GM13977 (cell line): ENCODE measurements around the gene FBLN2.

Source experiments
- DNase-seq: peaks from one replicate; pipeline ENCODE4 v3.0.0; 2012; ENCODE audit warnings: low spot score
- in situ Hi-C: fragments of 300-500 bp; cut with MboI; formaldehyde crosslinking; loops from one replicate; pipeline ENCODE4 v1.12.0; 2022; ENCODE audit warnings: low sequenced_read_pairs, low pct_unique_long_range_greater_than_20kb, mixed read lengths, inconsistent platforms; ENCODE audit not compliant: unreplicated experiment
- TF ChIP-seq, protein P1 (sequence below): IDR thresholded peaks from 2 replicates; pipeline ENCODE4 v1.5.1; 2012; ENCODE audit warnings: mild to moderate bottlenecking, control low read depth; ENCODE audit not compliant: insufficient read depth; ENCODE audit errors: extremely low read depth, missing control alignments

The FBLN2 gene

DNA sequence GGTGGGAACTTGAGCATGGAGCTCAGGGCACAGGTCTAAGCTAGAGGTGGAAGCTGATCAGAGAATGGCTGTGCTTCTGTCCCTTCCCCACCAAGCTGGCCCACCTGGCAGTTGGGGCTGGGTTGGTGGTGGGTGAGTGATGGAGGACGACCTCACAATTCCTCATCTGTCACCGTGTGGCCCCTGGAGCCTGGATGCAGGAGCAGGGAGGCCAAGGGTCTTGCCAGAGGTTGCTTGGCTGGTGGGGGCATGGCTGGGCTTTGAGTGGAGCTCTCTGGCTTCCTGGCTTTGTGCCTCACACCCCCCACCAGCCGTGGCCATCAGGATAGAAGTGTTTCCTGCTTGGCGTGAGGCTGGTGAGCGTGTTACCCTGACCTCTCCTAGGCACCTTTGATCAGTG, 36.0 kb downstream of the FBLN2 start:
- in situ Hi-C loops, result no loop called here

DNA sequence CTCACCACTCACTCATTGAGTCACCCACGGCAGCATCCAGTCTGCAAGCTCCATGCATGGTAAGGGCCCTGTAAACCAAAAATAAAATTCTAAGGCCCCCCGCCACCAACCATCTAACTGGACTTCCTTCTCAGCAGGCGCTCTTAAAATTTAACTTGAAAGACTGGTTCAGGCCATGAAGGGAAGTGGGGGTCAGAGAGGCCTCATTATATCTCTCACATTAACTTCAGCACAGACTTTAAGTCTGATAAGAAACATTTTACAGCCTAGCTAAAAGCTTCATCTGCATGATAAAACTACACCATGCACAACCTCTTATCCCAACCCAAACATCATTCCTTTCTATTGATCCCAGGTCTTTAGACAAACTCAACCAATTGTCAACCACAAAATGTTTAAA, 38.5 kb downstream of the FBLN2 start:
- in situ Hi-C loops, result no loop called here
- TF ChIP-seq, protein P1, sequence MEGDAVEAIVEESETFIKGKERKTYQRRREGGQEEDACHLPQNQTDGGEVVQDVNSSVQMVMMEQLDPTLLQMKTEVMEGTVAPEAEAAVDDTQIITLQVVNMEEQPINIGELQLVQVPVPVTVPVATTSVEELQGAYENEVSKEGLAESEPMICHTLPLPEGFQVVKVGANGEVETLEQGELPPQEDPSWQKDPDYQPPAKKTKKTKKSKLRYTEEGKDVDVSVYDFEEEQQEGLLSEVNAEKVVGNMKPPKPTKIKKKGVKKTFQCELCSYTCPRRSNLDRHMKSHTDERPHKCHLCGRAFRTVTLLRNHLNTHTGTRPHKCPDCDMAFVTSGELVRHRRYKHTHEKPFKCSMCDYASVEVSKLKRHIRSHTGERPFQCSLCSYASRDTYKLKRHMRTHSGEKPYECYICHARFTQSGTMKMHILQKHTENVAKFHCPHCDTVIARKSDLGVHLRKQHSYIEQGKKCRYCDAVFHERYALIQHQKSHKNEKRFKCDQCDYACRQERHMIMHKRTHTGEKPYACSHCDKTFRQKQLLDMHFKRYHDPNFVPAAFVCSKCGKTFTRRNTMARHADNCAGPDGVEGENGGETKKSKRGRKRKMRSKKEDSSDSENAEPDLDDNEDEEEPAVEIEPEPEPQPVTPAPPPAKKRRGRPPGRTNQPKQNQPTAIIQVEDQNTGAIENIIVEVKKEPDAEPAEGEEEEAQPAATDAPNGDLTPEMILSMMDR, result no peak
- DNase-seq, result no peak

More for the DNA sequence above, 36.0 kb downstream of the FBLN2 start:
- TF ChIP-seq, protein P1, result no peak
- DNase-seq, result no peak

DNA sequence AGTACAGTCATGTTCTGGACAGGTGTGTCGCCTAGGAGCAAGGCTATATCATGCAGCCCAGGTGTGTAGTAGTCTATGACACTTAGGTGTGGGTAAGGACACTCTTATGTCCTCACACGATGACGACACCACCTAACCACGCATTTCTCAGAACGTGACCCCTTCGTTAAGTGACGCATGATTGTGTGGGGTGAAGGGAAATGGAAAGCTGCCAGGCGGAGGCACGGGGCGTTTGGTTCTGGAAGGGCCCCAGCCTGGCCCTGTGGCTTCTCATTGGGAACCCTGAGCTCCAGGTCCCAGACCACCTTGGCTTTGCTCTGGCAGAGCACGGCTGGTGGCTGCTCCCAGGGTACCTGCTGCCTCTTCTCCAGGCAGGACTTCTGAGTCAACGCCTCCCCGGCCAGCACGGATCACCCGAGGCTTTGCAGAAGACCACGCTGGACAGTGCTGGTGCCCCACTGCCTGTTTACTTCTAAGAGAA, 39.3 kb downstream of the FBLN2 start:
- no peak for DNase-seq
- TF ChIP-seq, protein P1, result no peak
- in situ Hi-C loops, result no loop called here

DNA sequence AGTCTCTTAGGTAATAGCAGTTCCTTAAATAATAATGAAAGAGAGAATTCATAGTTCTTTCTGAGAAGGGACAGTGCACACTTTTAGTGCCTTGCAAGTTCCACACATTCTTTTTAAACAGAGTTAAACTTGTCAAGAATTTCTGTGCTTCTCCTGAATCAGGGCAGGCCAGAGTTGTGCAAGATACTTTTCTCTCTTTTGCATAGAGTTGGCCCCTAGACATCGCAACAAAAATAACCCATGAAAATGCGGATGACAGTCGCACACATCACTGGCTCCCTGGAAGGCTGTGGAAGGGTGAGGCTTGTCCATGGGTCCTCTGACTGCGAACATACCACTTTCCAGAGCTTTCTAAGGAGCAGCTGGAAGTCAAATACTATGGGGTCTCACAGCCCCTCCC, 40.1 kb downstream of the FBLN2 start:
- DNase-seq, result no peak
- TF ChIP-seq, protein P1, result no peak
- in situ Hi-C loops, result no loop called here

DNA sequence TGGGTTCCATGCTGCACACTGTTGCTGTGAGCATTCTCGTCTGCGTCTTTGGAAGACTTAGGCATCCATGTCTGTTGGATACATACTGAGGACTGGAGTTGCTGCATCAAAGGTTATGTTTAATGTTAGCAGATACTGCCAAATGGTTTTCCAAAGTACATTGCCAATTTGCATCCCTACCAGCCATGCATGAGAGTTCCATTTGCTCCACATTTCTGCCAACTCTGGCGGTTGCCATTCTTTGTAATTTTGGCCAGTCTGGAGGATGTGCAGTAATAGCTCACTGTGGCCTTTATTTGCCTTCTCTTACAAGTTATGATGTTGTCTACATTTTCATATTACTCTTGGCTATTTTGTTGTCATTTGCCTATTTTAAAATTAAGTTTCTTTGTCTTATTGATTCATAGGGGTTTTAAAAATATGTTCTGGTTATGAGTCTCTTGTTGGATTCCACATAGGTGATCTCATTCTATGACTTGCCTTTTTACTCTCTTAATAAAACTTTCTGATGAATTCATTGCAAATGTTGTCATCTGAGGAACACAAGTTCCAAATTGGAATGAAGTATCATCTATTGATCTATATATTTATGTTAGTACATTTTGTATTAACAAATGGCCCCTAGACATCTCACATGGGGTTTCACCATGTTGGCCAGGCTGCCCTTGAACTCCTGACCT, 42.1 kb downstream of the FBLN2 start:
- TF ChIP-seq, protein P1, result no peak

DNA sequence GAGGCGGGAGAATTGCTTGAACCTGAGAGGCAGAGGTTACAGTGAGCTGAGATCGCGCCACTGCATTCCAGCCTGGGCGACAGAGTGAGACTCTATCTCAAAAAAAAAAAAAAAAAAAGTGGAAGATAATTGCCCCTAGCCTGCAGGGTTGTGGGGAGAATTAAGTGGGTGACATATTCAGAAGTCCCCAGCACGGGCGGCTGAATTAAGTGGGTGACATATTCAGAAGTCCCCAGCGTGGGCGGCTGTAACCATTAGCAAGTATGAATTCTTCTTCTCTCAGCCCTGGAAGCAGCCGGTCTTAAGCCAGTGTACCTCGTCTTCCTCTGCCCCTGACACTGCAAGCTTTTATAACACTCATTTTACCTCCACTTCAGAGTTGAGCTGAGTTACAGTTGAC, 44.7 kb downstream of the FBLN2 start:
- in situ Hi-C loops, result no loop called here
- DNase-seq, result no peak

More for the DNA sequence above, 42.1 kb downstream of the FBLN2 start:
- in situ Hi-C loops, result no loop called here
- no peak for DNase-seq

More for the DNA sequence above, 44.7 kb downstream of the FBLN2 start:
- TF ChIP-seq, protein P1, result no peak
